HK-2 (cell line): ENCODE data around the gene QSOX2.

Experiments
- DNase-seq: peaks from one replicate; pipeline ENCODE4 v3.0.0-alpha.2; 2018; ENCODE audit not compliant: unreplicated experiment

QSOX2 gene, protein sequence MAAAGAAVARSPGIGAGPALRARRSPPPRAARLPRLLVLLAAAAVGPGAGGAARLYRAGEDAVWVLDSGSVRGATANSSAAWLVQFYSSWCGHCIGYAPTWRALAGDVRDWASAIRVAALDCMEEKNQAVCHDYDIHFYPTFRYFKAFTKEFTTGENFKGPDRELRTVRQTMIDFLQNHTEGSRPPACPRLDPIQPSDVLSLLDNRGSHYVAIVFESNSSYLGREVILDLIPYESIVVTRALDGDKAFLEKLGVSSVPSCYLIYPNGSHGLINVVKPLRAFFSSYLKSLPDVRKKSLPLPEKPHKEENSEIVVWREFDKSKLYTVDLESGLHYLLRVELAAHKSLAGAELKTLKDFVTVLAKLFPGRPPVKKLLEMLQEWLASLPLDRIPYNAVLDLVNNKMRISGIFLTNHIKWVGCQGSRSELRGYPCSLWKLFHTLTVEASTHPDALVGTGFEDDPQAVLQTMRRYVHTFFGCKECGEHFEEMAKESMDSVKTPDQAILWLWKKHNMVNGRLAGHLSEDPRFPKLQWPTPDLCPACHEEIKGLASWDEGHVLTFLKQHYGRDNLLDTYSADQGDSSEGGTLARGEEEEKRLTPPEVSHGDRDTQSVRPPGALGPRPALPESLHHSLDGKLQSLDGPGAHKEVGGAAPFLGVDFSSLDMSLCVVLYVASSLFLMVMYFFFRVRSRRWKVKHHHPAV

DNA sequence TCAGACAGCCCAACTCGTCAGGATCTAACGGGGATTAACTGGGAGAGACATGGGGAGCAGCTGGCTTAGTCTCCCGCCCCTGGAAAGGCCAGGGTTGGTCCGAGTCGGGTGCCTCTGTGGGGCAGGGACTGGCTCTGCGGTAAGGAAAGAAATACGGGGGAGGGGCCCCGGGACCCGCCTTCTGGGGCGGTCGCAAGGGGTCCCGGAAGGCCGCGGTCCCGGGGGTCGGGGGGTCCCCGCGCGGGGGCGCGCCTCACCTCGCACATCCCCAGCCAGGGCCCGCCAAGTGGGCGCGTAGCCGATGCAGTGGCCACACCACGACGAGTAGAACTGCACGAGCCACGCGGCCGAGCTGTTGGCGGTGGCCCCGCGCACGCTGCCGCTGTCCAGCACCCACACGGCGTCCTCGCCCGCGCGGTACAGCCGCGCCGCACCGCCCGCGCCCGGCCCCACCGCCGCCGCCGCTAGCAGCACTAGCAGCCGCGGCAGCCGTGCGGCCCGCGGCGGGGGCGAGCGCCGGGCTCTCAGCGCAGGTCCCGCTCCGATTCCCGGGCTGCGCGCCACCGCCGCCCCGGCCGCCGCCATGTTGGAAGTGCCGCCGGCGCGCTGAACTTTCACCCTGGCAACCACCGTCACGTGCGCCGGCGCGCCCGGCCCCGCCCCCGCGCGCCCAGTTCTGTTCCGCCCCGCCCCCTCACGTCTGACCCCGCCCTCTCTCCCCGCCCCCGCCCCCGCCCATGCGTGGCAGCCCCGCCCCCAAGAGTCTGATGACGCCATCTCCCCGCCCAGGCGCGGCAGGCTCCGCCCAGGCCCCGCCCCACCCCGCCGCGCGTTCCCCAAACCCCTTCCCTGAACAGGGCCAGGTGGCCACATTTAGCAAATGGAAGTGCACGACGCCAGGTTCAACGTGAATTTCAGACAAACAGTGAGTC lies at the start of gene QSOX2:
QSOX2 (minus strand) TSS at position 594 of the 932 bp plus-strand sequence; CDS start at position 585, 9 bp downstream.
- peak; percentile 90 for DNase-seq

DNA sequence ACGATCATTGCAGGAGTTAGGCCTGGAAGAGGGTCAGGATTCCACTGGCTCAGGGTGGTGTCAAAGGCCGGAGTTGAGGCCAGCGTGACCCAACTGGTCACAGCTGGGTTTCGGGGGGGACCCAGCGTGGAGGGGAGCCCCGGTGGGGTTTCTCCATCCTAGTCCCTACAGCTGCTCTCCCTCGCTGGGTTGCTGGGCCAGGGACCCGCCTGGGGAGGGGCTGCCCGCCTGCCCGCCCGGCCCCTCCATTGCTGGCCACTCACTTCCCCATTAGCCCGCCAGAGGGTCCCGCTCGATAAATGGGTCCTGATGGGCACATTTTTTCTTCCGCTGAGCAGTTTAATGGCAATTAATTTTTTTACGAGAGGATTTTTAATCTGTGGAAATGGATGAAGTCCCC lies 49.4 kb upstream of the QSOX2 start:
- no peak for DNase-seq

DNA sequence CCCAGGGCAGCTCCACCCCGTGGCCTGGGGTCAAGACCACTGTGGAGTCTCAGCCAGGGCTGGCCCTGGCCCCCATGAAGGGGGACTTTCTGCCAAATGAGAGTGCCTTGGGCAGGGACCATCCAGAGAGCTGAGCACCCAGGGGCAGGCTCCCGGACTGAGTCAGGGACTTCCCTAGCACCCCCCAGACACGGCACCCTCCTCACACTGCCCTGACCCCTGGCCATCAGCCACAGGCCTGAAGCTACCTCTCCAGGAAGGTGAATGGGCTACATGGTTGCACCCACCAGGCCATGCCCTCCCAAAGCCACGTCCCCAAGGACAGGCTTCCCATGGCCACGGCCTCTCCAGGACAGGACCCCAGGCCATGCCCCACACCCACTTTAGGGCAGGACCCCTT lies 48.8 kb upstream of the QSOX2 start:
- DNase-seq = no peak

DNA sequence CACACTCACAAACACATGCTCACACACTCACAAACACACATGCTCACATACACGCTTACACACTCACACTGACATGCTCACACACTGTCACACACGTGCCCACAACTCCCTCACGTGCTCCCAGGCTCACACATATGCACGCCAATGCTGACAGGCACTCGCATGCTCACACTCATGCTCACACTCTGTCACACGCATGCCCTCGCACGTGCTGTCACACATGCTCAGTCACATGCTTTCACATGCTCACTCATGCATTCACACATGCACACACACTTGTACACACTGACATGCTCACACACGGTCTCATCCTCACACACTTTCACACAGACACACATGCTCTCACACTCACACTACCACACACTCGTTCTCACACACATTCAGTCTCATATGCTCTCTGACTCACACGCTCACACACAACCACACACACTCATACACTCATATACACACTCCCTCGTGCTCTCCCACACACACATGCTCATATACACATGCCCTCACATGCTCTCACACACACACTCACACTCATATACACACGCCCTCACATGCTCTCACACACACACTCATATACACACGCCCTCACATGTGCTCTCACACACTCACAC lies 48.0 kb upstream of the QSOX2 start:
- DNase-seq = no peak

DNA sequence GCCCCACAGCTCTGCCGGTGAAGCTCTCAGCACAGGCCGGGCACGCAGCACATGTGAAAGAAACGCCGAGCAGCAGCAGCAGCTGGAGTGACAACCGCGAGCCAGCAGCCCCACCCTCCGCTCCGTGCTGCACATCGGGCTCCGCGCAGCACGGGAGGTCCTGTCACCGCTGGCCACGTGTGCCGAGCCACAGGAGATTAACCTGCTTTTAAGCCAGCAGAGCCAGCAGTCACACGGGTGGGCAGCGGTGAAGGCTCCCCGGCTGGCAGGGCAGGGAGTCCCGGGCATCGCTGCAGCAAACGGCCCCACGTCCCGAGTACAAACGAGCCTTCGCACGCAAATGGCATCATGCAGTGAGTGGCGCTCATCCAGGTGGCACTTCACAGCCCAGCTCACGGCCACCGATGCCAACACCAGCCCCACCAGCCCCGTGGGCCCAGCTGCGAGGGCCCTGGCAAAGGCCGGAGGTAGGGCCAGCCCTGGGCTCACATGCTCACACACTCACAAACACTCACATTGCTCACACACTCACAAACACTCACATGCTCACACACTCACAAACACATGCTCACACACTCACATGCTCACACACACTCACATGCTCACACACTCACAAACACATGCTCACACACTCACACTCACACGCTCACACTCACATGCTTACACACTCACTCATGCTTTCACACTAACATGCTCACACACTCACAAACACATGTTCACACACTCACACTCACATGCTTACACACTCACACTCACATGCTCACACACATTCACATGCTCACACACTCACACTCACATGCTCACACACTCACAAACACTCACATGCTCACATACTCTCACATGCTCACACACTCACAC lies 47.2 kb upstream of the QSOX2 start:
- no peak for DNase-seq

DNA sequence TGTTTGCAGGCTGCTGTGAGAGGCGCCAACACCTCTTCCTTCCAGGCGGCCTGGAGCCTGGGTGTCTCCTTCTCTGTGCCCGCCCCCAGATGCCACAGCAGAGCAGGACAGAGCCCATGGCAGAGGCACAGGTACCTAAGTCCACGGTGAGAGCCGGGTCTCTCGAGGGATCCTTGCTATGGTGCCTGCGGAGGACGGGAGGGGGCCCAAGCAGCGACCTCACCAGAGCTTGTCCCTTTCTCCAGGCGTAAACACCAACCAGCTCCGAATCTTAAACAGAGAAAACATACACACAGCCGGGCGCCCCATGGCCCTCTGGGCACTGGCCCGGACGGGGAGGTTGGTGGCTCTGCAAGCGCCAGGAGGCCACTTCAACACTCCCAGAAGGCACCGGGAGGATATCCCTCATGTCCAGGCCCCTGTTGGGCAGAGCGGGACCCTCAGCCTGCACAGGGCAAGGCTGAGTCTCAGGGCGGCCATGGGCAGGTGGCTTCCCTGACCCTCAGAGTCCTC lies 46.5 kb upstream of the QSOX2 start:
- DNase-seq = no peak

DNA sequence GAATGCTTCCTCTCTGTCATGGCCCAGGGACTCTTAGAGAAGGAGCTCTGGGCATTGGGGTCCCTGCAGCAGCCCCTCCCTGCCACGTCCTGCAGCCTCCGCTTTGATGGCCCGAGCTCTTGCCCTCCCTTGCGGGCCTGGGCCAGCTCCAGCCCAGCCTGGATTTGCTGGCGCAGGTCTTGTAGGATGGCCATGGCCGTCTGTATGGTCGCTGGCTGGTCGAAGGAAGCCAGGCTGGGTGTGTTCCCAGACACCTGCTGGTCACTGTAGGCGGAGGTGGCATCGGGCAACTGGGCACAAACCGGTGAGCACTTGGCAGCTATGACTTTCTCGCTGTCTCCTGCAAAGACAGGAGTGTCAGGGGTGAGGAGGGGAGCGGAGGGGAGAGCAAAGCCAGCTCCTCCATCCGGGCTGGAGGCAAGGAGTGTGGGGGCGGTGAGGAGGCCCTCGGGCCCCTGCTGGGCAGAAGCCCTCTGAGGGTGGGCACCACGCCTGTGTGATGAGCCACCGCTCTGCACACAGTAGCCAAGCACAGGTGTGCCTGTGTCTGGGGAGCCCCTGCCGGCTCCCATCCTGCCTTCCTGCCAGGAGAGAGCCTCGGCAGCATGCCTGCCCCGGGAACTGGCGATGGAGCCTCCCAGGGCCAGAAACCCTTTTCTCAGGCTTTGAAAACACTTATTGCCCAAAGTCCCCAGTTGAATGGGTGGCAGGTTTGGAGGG lies 45.9 kb upstream of the QSOX2 start:
- no peak for DNase-seq

DNA sequence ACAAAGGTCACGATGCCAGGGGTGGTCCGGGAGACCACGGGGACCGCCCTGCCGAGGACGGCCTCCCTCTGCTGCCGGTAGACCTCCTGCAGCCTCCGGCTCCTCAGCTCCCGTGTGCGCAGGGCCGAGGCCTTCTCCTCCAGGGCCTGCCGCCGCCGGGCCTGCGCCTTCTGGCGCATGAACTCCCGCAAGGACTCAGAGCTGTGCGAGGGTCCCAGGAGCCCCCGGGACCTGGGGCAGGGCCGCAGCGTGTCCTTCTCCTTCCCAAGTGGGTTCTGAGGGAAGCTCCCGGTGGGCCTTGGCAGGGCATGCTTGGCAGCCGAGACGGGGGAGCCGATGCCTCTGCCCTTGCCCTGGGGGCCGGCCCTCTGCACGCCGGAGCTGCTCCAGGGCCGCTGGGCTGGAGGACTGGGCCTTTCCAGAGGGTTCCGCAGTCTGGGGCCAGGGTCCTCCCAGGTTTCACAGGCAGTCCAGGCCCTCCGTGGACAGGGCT lies 44.9 kb upstream of the QSOX2 start:
- DNase-seq = no peak

DNA sequence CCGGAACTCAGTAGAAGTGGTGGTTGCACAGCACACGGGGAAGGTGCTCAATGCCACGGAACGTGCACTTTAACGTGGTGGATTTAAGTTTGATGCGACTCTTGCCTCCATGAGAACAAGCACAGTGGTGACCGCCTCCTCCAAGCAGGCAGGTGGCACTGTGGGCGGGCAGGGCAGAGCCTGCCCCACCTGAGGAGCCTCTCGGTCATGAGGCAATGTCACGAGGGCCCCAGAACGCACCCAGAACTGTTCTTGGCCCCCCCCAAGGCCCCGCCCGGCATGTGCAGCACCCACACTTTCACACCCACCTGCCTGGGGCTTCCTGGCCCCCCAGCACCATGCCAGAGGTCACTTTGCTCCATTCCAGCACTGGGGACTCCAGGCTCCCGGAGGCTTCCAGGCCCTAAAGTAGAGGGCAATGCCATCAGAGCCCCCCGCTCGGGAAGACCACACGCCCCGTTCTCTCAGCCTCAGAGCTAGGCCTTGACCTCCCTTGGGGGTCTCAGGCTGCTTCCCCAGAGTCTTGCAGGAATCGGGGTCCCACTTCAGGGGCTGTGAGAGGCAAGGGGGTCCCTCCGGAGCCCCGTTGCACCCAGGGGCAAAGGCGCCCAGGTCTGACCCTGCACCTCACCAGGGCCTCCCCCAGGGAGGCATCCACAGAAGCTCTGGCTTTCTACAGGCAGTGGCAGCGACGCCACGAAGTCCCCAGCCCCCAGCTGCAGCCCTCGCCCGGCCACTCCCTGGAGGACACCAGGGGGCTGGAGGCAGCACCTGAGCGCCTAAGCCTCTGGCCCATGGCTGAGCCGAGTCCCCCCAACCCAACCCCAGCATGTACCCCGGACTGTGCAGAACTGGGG lies 44.3 kb upstream of the QSOX2 start:
- DNase-seq = no peak

DNA sequence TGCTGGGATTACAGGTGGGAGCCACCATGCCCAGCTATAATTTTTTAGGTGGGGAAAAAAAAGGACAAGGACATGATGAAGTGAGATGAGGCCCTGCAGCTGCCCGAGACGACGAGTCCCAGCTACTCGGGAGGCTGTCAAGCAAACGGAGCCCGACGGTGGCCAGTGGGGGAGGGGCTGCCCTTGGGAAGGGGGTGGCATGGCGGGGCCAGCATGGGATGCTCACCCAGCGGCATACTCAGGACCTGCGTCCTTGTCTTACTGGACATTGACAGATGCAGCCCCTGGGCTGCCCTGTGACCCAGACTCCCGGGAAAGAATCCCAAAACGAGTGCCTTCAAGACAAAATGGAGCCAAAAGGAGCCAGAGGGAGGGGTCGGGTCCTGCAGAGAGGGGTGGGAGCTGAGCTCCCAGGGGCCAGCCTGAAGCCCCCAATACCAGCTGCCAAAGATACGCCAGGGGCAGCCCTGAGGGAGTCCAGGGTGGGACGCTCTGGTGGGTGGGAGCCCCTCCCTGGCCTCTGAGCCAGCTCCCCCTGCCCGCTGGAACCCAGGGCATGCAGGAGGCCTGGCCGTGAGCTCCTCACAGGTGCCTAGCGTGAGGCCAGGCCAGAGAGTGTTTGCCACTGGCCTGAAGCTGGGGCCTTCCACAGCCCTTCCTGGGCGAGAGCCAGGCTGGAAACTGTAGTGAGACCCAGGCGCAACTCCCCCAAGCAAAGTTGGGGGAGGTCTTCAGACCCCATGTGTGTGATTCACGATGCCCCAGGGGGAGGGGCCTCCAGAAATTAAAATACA lies 42.5 kb upstream of the QSOX2 start:
- DNase-seq = no peak

DNA sequence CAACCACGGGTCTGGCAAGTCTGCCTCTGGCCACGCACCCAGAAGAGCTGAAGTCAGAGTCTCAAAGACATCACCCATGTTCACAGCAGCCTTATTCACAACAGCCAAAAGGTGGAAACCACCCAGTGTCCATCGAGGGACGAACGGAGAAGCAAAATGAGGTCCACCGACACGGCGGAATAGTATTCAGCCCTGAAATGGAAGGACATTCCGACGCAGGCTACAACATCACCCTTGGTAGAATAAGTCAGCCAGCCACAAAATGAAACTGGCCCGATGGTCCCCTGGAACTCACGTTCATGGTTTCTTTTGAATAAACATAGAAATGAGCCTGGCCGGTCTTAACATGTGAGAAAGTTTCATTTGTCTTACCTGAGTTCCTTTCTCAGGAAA lies 41.4 kb upstream of the QSOX2 start:
- no peak for DNase-seq

DNA sequence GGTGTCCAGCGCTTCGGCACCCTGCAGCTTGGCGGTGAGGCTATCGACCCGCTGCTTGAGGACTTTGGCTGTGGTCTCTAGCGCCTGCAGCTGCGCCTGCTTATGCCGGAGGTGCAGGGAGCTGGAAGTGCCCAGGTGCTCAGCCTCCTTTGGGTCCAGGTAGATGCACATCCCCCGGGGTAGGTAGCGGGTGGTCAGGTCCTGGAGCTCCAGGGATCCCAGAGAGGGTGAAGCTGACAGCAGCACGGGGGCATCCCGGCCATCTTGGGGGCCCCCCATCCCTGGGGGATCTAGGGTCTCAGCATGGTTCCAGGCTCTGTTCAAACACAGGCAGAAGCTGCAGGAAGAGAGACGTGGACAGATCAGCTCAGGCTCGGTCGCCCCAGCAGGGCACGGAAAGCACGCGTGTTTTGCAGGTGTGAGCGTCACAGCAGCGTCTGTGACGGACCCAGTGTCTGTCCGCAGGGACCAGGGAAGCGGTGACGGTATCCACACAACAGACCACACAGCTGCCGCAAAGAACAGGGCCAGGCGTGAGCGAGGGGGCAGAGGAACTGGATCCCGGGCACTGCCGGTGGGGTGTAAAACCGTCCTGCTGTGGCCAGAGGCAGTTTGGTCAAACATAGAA lies 40.9 kb upstream of the QSOX2 start:
- no peak for DNase-seq

DNA sequence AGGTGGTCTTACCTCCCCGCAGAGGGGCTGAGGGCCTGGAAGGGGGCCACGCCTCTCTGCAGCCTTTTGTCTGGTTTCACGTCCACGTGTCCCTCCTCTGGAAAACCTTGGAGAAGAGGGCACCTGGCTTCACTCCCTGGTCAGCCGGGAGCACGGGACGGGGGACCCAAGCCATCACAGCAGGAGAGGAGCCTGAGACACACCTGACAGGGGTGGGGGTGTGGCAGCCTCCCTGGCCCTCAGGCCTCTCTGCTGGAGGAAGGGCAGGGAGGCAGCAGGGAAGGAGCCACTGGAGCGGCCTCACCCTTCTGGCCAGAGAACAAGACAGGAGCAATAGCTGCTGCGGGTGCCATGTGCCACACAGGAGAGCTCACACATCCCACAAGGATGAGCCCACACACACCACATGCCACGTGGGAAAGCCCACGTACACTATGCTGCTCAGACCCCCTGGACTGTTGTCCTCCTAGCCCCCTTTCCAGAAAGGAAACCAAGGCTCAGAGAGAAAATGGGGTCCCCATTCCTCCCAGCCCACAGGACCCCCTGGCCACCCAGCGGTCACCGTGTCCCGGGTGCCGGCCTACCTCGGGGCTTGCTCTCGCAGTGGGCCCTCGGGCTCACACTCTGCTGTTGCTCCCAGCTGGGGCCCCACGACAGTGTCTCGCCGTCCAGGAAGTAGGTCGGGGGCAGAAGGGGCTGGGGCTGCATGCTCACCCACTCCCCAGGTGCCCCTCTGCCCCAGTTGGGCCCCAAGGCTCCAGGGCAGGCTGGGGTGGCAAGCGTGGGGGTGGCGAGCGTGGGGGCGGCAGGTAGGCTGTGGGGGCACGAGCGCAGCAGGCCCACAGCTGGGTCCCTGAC lies 40.1 kb upstream of the QSOX2 start:
- no peak for DNase-seq

DNA sequence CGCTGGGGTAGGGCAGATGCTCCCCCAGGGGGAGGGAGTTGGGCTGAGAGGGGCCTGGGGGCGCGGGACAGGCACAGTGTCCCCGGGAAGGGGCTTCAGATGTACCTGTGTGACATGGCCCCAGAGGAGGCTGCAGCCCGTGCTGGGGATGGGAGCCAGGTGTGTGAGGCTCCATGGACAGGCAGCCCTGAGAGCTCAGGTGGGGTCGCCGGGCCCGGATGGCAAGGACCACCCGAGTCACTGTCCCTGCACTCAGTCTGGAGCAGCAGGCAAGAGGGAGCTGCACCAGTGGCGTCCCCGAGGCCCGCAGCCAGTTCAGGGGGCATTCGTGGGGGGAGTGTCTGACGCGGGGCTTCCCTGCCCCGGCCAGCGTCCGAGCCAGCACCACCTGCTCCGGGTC lies 39.3 kb upstream of the QSOX2 start:
- no peak for DNase-seq

DNA sequence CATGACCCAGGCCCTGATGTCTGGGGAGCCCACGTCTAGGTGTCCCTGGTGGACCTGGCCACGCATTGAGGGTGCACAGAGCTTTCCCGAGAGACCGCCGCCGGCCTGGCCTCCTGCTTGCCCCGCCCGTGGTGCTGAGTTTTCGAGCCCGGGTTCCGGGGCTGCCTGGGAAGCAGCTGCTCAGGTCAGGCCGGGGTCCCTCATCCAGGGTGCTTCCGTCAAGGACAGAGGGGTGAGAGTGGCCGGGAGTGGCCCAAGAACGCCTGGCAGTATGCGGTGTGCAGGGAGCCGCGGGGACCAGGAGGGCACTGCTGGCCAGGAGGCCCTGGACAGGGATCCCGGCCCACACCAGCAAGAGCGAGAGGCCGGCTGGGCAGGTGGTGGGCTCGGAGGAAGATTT lies 38.7 kb upstream of the QSOX2 start:
- DNase-seq = no peak
